SU-DHL-6 (cell line): ENCODE data around the gene DSCAML1.

Experiments
- EZH2phosphoT487 ChIP-seq: fragments of 200-600 bp; sonication (generic), shearing (Covaris generic); conservative IDR thresholded peaks from 2 replicates; pipeline ENCODE4 v1.6.1; 2018; ENCODE audit warnings: mild to moderate bottlenecking, antibody characterized with exemption, low read length, moderate library complexity, mixed read lengths
- TF ChIP-seq, protein P1 (sequence below): fragments of 200-600 bp; sonication (generic); IDR thresholded peaks from one replicate; pipeline ENCODE4 v1.5.1; 2017; ENCODE audit warnings: antibody characterized with exemption, mild to moderate bottlenecking, low read length, moderate library complexity; ENCODE audit not compliant: insufficient read depth, poor library complexity, severe bottlenecking

DNA sequence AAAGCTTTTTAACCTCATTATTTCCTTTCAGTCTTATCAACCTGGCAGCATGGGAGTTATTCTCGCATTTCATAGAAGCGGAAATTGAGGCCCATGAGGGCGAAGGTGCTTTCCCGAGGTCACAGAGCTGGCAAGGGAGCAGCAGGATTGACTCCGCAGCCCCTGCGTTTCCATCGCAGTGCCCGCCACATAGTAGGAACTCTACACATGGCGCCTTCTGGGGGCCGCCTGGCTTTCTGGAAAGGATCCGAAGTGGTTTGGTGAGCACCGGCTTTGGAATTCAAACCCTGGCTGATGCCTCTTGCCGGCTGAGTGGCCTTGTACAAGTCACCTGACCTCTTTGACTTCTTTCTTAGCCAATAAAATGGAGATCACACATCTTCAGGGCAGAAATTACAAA is 376.0 kb downstream of the DSCAML1 start:
- no peak for TF ChIP-seq EZH2phosphoT487
- TF ChIP-seq, protein P1, sequence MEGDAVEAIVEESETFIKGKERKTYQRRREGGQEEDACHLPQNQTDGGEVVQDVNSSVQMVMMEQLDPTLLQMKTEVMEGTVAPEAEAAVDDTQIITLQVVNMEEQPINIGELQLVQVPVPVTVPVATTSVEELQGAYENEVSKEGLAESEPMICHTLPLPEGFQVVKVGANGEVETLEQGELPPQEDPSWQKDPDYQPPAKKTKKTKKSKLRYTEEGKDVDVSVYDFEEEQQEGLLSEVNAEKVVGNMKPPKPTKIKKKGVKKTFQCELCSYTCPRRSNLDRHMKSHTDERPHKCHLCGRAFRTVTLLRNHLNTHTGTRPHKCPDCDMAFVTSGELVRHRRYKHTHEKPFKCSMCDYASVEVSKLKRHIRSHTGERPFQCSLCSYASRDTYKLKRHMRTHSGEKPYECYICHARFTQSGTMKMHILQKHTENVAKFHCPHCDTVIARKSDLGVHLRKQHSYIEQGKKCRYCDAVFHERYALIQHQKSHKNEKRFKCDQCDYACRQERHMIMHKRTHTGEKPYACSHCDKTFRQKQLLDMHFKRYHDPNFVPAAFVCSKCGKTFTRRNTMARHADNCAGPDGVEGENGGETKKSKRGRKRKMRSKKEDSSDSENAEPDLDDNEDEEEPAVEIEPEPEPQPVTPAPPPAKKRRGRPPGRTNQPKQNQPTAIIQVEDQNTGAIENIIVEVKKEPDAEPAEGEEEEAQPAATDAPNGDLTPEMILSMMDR = no peak
